ENCODE data around the gene PEAR1. TPM values are rescaled to one million over a fixed set of nuclear protein-coding genes. Genes with fewer than 3 reads are reported as not detected.

Gene PEAR1
- total and polyA plus RNA-seq, 2 of the 8 experiments (the other 6 are each of a cell fraction or from before 2014, with no cell fraction given): 0.63 to 0.71 TPM

DNA sequence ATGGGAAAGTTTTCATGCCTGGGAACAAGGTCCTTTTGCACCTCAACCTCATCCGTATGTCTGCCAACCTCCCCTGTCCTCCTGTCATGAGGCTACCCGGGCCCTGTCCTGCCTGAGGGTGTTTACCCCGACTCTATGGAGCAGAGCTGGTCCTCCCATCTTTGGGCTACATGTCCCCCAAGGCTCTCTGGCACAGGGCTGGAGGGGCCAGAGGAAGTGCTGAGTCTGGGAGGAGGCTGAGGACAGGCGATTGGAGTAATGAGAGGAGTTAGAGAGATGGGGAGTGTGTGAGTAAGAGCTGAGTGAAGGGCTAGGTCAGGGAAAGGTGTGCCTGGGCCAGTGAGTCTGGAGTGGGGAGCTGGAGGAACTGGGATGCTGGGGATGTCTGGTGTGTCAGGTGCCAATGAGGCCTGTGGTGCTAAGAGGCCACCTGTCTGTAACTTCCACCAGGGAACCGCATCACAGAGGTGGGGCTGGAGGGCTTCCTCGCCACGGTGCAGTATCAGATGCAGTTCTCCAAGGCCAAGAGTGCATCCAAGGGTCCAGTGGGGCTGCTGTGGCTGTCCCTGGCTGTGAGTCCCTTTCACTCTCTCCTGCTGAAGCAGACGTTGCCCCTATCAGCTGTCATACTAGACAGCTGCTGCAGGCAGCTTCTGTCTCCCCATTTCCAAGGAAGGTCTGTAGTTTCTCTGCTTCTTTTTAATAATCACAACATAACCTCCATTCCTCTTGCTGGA, 38.6 kb downstream of the PEAR1 start:
- DNase-seq (ENCODE audit: low read depth in 1 of 2, low spot score in 2 of 2) (no peak), FAIRE-seq (no peak)
- ChIA-PET POLR2A (ENCODE audit: partially characterized antibody) (interaction anchor here (0.7 to 1.1 kb wide), 3 partner anchors 11 to 37 kb away, joined by 3 to 4 read pairs (median 4); no protein-coding TSS in a partner anchor), CTCF (ENCODE audit: partially characterized antibody) (interaction anchor here (0.6 to 4.2 kb wide), 13 partner anchors 12 to 131 kb away, joined by 3 to 25 read pairs (median 3); partner anchors contain the start of gene LRRC71)
- Histone ChIP-seq H3K9ac (replicated peaks in 1 of 4; ENCODE audit: extremely low read depth in 1 of 4, low read depth in 3 of 4, low read length in 3 of 4) (no peak overlapping the region), H2BK15ac (ENCODE audit: low read length) (no peak overlapping the region), H3K14ac (ENCODE audit: insufficient read length) (no peak overlapping the region), H4K5ac (ENCODE audit: insufficient read length, low read depth, low read length) (no peak overlapping the region), H3K36me3 (ENCODE audit: control insufficient read depth in 2 of 4, insufficient read depth in 4 of 4, low read length in 3 of 4) (peaks cover 0 to 13% (median 0%) of the 10 kb centered on the region in 4 experiments; a peak in 3 of 8 replicates), H3K4me1 (replicated peaks in 1 of 4; ENCODE audit: control insufficient read depth in 3 of 4, insufficient read depth in 4 of 4, low read length in 3 of 4) (peaks cover 0 to 4% (median 3%) of the 10 kb centered on the region in 4 experiments; a peak in 4 of 7 replicates), H2AK5ac (ENCODE audit: low read depth, low read length) (no peak overlapping the region), H3K27ac (ENCODE audit: low read depth, low read length) (no peak overlapping the region), H3K9me3 (ENCODE audit: insufficient read depth in 2 of 2, low read depth in 1 of 2, low read length in 1 of 2) (no peaks in the 10 kb centered on the region), H3K4me2 (ENCODE audit: insufficient read depth in 1 of 2, low read depth in 2 of 2, low read length in 2 of 2) (no peak overlapping the region), H3K27me3 (replicated peaks in 1 of 4; ENCODE audit: control insufficient read depth in 3 of 4, extremely low read depth in 1 of 4, insufficient read depth in 3 of 4, low read length in 3 of 4) (peaks cover 6 to 24% (median 22%) of the 10 kb centered on the region in 4 experiments), H3K4ac (replicated peaks; ENCODE audit: insufficient read length, low read depth, low read length) (no peak overlapping the region), H4K91ac (replicated peaks; ENCODE audit: insufficient read length, low read length) (no peak overlapping the region), H3K56ac (replicated peaks; ENCODE audit: insufficient read length, low read depth, low read length) (no peak overlapping the region), H3K4me3 (ENCODE audit: extremely low read depth in 1 of 4, insufficient read depth in 2 of 4, low read depth in 3 of 4, low read length in 4 of 4) (no peak overlapping the region), H4K20me1 (replicated peaks in 1 of 2; ENCODE audit: control insufficient read depth in 1 of 2, insufficient read depth in 2 of 2, low read length in 2 of 2) (peaks cover 2 to 4% of the 10 kb centered on the region in 2 experiments), H3K79me2 (ENCODE audit: control insufficient read depth in 1 of 2, insufficient read depth in 2 of 2, low read length in 2 of 2) (no peaks in the 10 kb centered on the region), H3K23me2 (ENCODE audit: low read depth, low read length) (peaks cover 5% of the 10 kb centered on the region; the same call in 1 of the 2 replicates), H2BK12ac (ENCODE audit: low read depth, low read length) (no peak overlapping the region), H4K8ac (ENCODE audit: extremely low read depth, insufficient read depth, low read length) (no peak overlapping the region; the same call in 1 of the 2 replicates), H3K23ac (ENCODE audit: insufficient read length) (no peak overlapping the region), H3K79me1 (ENCODE audit: low read depth, low read length) (no peaks in the 10 kb centered on the region), H3K18ac (ENCODE audit: extremely low read depth, low read length) (no peak overlapping the region), H2BK120ac (replicated peaks; ENCODE audit: low read depth, low read length) (no peak overlapping the region), H2BK5ac (ENCODE audit: low read depth, low read length) (no peak overlapping the region), H2AFZ (ENCODE audit: low read length) (no peak overlapping the region), H2BK20ac (ENCODE audit: low read length) (no peak overlapping the region)
- TF ChIP-seq TEAD4 (IDR thresholded peaks at IDR 0.05; ENCODE audit: low read depth, low read length): no peak
- no peak for TF ChIP-seq HDAC2 (IDR thresholded peaks at IDR 0.05; ENCODE audit: borderline replicate concordance in 1 of 2, low read depth in 2 of 2, low read length in 2 of 2)
- TF ChIP-seq TAF1 (IDR thresholded peaks at IDR 0.05; ENCODE audit: low read depth, low read length): no peak
- 85% methylated on average over 8 of the region's 8 CpGs; no CpG with 5 or more reads in 1 of the 2 experiments for WGBS, 2 experiments (ENCODE audit: extremely low coverage in 1 of 2, insufficient coverage in 1 of 2, insufficient read length in 1 of 2, insufficient replicate concordance in 2 of 2, low coverage in 1 of 2, low lambda C conversion rate in 2 of 2, missing lambda C conversion rate in 1 of 2)
